GM12878 (cell line): Measurements from ENCODE around the gene ZNF629. TPM values are rescaled to one million over a fixed set of nuclear protein-coding genes. Genes with fewer than 3 reads are reported as not detected.

Source experiments
- ATAC-seq: fragments of 200-7000 bp; cut with Tn5 transposase; 3 replicates; pipeline ENCODE4 v1.9.1; 2020; ENCODE audit warnings: mild to moderate bottlenecking, moderate library complexity
- BruUV-seq: library from RNA; stranded (reverse); fragments of 400-500 nt; replicated peaks from 2 replicates; lab custom pipeline; 2021; lab: Mats Ljungman, UMichigan
- CTCF ChIA-PET: fragments of 300-600 bp; sonication (Branson Sonifier 250); formaldehyde crosslinking; extraction: SDS; loops from one replicate; lab custom pipeline; 2021; ENCODE audit warnings: inconsistent platforms; lab: Yijun Ruan, JAX
- POLR2A ChIA-PET: fragments of 350-600 bp; formaldehyde crosslinking; extraction: SDS; loops from one replicate; lab custom pipeline; 2021; ENCODE audit warnings: inconsistent platforms; lab: Charles Lee
- RAD21 ChIA-PET: fragments of 300-600 bp; sonication (Branson Sonifier 250); formaldehyde crosslinking; loops from one replicate; lab custom pipeline; 2023; ENCODE audit warnings: antibody characterized with exemption; ENCODE audit not compliant: unreplicated experiment; lab: Charles Lee
- SMC1A ChIA-PET: fragments of 300-600 bp; sonication (Branson Sonifier 250); formaldehyde crosslinking; loops from one replicate; lab custom pipeline; 2023; ENCODE audit not compliant: unreplicated experiment, uncharacterized antibody; lab: Charles Lee
- DNase-seq: peaks from one replicate; pipeline ENCODE4 v3.0.0-alpha.2; 2011; ENCODE audit warnings: low read depth, low spot score
- FAIRE-seq: peaks from 3 replicates; lab custom pipeline; 2011; peaks lifted over from hg19 to GRCh38; lab: Jason Lieb, UNC
- H2AFZ ChIP-seq: 2 replicates; pipeline ENCODE4 v1.6.0; 2011; ENCODE audit warnings: low read depth, low read length, control low read depth; ENCODE audit not compliant: control insufficient read depth
- H3K27ac ChIP-seq: 2 replicates; pipeline ENCODE4 v1.5.1; 2011; ENCODE audit warnings: control low read depth; ENCODE audit not compliant: control insufficient read depth, insufficient read depth
- H3K27me3 ChIP-seq, 2 experiments: replicated peaks in 1 of 2; 2 replicates each; pipeline versions ENCODE4 v1.6.0 to v1.6.1; 2011; ENCODE audit warnings: low read length in 1 of 2; ENCODE audit not compliant: control insufficient read depth in 2 of 2, insufficient read depth in 2 of 2
- H3K36me3 ChIP-seq, 2 experiments: 2 replicates each; pipeline ENCODE4 v1.5.1; 2011; ENCODE audit warnings: low read length in 1 of 2; ENCODE audit not compliant: control insufficient read depth in 2 of 2, insufficient read depth in 2 of 2
- H3K4me1 ChIP-seq: 2 replicates; pipeline ENCODE4 v1.6.1; 2011; ENCODE audit warnings: mild to moderate bottlenecking, low read length, moderate library complexity, mixed read lengths; ENCODE audit not compliant: control insufficient read depth, insufficient read depth
- H3K4me2 ChIP-seq: 2 replicates; pipeline ENCODE4 v1.6.0; 2011; ENCODE audit warnings: control low read depth; ENCODE audit not compliant: control insufficient read depth, insufficient read depth
- H3K4me3 ChIP-seq: fragments of 200-600 bp; sonication (generic); 2 replicates; pipeline ENCODE4 v1.5.1; 2016
- H3K79me2 ChIP-seq: 2 replicates; pipeline ENCODE4 v1.6.0; 2011; ENCODE audit warnings: low read length; ENCODE audit not compliant: control insufficient read depth, insufficient read depth
- H3K9ac ChIP-seq: 2 replicates; pipeline ENCODE4 v1.8.0; 2011; ENCODE audit warnings: low read length, control low read depth, mixed read lengths; ENCODE audit not compliant: control insufficient read depth, insufficient read depth
- H3K9me3 ChIP-seq: replicated peaks from 3 replicates; pipeline ENCODE4 v1.5.1; 2011; ENCODE audit warnings: mild to moderate bottlenecking, low read length; ENCODE audit not compliant: control insufficient read depth, insufficient read depth
- H4K20me1 ChIP-seq: 2 replicates; pipeline ENCODE4 v1.6.0; 2011; ENCODE audit not compliant: control insufficient read depth, insufficient read depth
- E2F8 ChIP-seq: fragments of 450-650 bp; IDR thresholded peaks from 2 replicates; pipeline ENCODE4 v1.6.1; 2018; ENCODE audit warnings: mild to moderate bottlenecking, low read depth, moderate library complexity; ENCODE audit not compliant: partially characterized antibody
- EGR1 ChIP-seq, 2 experiments: IDR thresholded peaks; 1 replicate in 1 of 2; 2 replicates in 1 of 2; pipeline ENCODE4 v1.6.1; 2011 to 2012; ENCODE audit warnings: low read depth in 2 of 2, low read length in 2 of 2, borderline replicate concordance in 1 of 2, mild to moderate bottlenecking in 1 of 2, moderate library complexity in 1 of 2
- EP300 ChIP-seq, 2 experiments: fragments of 150-350 bp in 1 of 2; IDR thresholded peaks; 2 replicates each; pipeline ENCODE4 v1.6.1; 2011 to 2012; ENCODE audit warnings: low read depth in 2 of 2, low read length in 2 of 2, borderline replicate concordance in 1 of 2, improper control_type of control experiment in 1 of 2, inconsistent platforms in 1 of 2; ENCODE audit not compliant: control insufficient read depth in 1 of 2
- EZH2 ChIP-seq: IDR thresholded peaks from 2 replicates; pipeline ENCODE4 v1.6.1; 2012; ENCODE audit warnings: low read depth, mild to moderate bottlenecking, control low read depth, inconsistent platforms, low read length, borderline replicate concordance; ENCODE audit not compliant: control insufficient read depth
- HDGF ChIP-seq: fragments of 450-650 bp; IDR thresholded peaks from 2 replicates; pipeline ENCODE4 v1.6.1; 2016; ENCODE audit warnings: antibody characterized with exemption
- HSF1 ChIP-seq: fragments of 150-350 bp; IDR thresholded peaks from 2 replicates; pipeline ENCODE4 v1.6.1; 2014; ENCODE audit warnings: mild to moderate bottlenecking, low read depth, low read length
- IKZF2 ChIP-seq, 2 experiments: fragments of 450-650 bp; IDR thresholded peaks; 2 replicates each; pipeline ENCODE4 v1.6.1; 2017; ENCODE audit warnings: mild to moderate bottlenecking in 2 of 2, moderate library complexity in 2 of 2
- MAX ChIP-seq: IDR thresholded peaks from 2 replicates; pipeline ENCODE4 v1.6.1; 2012; ENCODE audit warnings: low read depth, low read length, improper control_type of control experiment
- MEF2B ChIP-seq: fragments of 450-650 bp; IDR thresholded peaks from 2 replicates; pipeline ENCODE4 v1.6.1; 2018; ENCODE audit warnings: mild to moderate bottlenecking, moderate library complexity; ENCODE audit not compliant: partially characterized antibody, poor library complexity, severe bottlenecking
- MTA2 ChIP-seq: fragments of 450-650 bp; IDR thresholded peaks from 2 replicates; pipeline ENCODE4 v1.6.1; 2016; ENCODE audit warnings: low read depth, mild to moderate bottlenecking, moderate library complexity
- NRF1 ChIP-seq: conservative IDR thresholded peaks from 2 replicates; pipeline ENCODE4 v1.6.1; 2011; ENCODE audit warnings: mild to moderate bottlenecking, low read depth, low read length, improper control_type of control experiment
- SIN3A ChIP-seq: IDR thresholded peaks from 2 replicates; pipeline ENCODE4 v1.6.1; 2012; ENCODE audit warnings: low read depth, low read length, improper control_type of control experiment
- SMC3 ChIP-seq: IDR thresholded peaks from 2 replicates; pipeline ENCODE4 v1.6.1; 2011; ENCODE audit warnings: low read length, improper control_type of control experiment, borderline replicate concordance
- SPI1 ChIP-seq: IDR thresholded peaks from 2 replicates; pipeline ENCODE4 v1.6.1; 2011; ENCODE audit warnings: low read depth, mild to moderate bottlenecking, low read length, moderate library complexity, borderline replicate concordance; ENCODE audit not compliant: insufficient read depth
- TARDBP ChIP-seq: IDR thresholded peaks from 2 replicates; pipeline ENCODE4 v1.6.1; 2016; ENCODE audit warnings: borderline replicate concordance
- USF1 ChIP-seq: IDR thresholded peaks from 2 replicates; pipeline ENCODE4 v1.6.1; 2011; ENCODE audit warnings: borderline replicate concordance, low read depth, mild to moderate bottlenecking, moderate library complexity, mixed read lengths, low read length; ENCODE audit not compliant: insufficient read depth; ENCODE audit errors: extremely low read length
- ZNF274 ChIP-seq: IDR thresholded peaks from one replicate; pipeline ENCODE4 v1.8.0; 2011; ENCODE audit not compliant: insufficient read length, insufficient read depth
- WGBS: methylation state at CpG from one replicate; pipeline ENCODE4 v1.1.6; 2016; ENCODE audit warnings: low lambda C conversion rate; ENCODE audit not compliant: insufficient replicate concordance, insufficient coverage; ENCODE audit errors: missing lambda C conversion rate; 5-methylcytosine and 5-hydroxymethylcytosine counted together
- in situ Hi-C: fragments of 300-500 bp; cut with MboI; formaldehyde crosslinking; loops from 9 replicates; pipeline ENCODE4 v1.14.3; 2018; ENCODE audit warnings: mixed read lengths
- intact Hi-C: fragments of 100-400 bp; cut with micrococcal nuclease; formaldehyde crosslinking; loops from one replicate; pipeline ENCODE4 v1.14.2; 2022; ENCODE audit not compliant: unreplicated experiment
- polyA plus RNA-seq, 11 experiments: library from polyadenylated mRNA; depleted of rRNA in 4 of 11; unstranded in 6 of 11; stranded (reverse) in 5 of 11; fragments of >200 nt; fragmentation: Nextera tagmentation in 4 of 11; fragmentation: Illumina TruSeq in 1 of 11; extraction: Ambion mirVana in 4 of 11; extraction: Trizol in 1 of 11; gene quantifications; 1 replicate in 1 of 11; 2 replicates in 10 of 11; pipeline versions ENCODE4 v1.2.1 to v1.2.3, GENCODE V29; 2011 to 2016; ENCODE audit warnings: inconsistent platforms in 2 of 11, missing spikeins in 2 of 11, low read depth in 1 of 11
- total RNA-seq, 4 experiments: library from RNA; depleted of rRNA in 3 of 4; stranded (reverse); fragments of >200 nt in 3 of 4; fragmentation: Illumina TruSeq in 1 of 4; extraction: Trizol in 1 of 4; gene quantifications; 2 replicates each; pipeline versions ENCODE4 v1.2.1 to v1.2.3, GENCODE V29; 2013 to 2021

ZNF629 gene
- total and polyA plus RNA-seq, 10 of the 15 experiments (the other 5 are each of a cell fraction or from before 2014, with no cell fraction given) = 0.02 to 0.69 (median 0.40) TPM

GRCh38 chr16:30738984-30739951 lies 47.7 kb downstream of the ZNF629 start:
- ChIA-PET RAD21 (no interaction called here), CTCF (no interaction called here)
- H3K4me3 ChIP-seq = no peak overlapping the region
- no peak for DNase-seq
- no peaks in the 10 kb centered on the region for H3K9me3 ChIP-seq
- no peak overlapping the region for H3K27ac ChIP-seq
- no peak overlapping the region for H2AFZ ChIP-seq
- peaks cover 24 to 27% of the 10 kb centered on the region in 2 experiments for H3K36me3 ChIP-seq
- WGBS = 96% methylated on average over 37 of the region's 37 CpGs
- no peak for TF ChIP-seq HDGF
- TF ChIP-seq IKZF2 (IDR thresholded peaks at IDR 0.05) = no peak
- TF ChIP-seq EZH2 = no peak
- TF ChIP-seq EGR1 (IDR thresholded peaks at IDR 0.05; ENCODE audit: borderline replicate concordance in 1 of 2, low read depth in 2 of 2, low read length in 2 of 2) = no peak
- no peak for TF ChIP-seq ZNF274
- TF ChIP-seq E2F8 = no peak
- TF ChIP-seq SIN3A = no peak
- no peak for TF ChIP-seq SMC3
- TF ChIP-seq MEF2B = no peak
- no peak for TF ChIP-seq HSF1
- TF ChIP-seq TARDBP = no peak
- no peak for TF ChIP-seq USF1
- TF ChIP-seq EP300 (IDR thresholded peaks at IDR 0.05; ENCODE audit: borderline replicate concordance in 1 of 2, control insufficient read depth in 1 of 2, low read depth in 2 of 2, low read length in 2 of 2) = no peak
- no peak for TF ChIP-seq SPI1
- no peak for TF ChIP-seq MAX
- no peak for TF ChIP-seq MTA2
- no peak for TF ChIP-seq NRF1
- TF ChIP-seq, all 136 proteins: peak for 0
- intact Hi-C loops (no loop called here), in situ Hi-C loops (no loop called here)
- no peaks in the 10 kb centered on the region for H3K27me3 ChIP-seq
- ATAC-seq (peak; percentile 17; the same call in 2 of the 3 replicates), FAIRE-seq (no peak)
- no peak overlapping the region for H3K4me2 ChIP-seq
- H3K79me2 ChIP-seq = no peaks in the 10 kb centered on the region
- no peaks in the 10 kb centered on the region for H4K20me1 ChIP-seq
- TSS peak; percentile 28 for BruUV-seq
- H3K4me1 ChIP-seq = no peaks in the 10 kb centered on the region
- POLR2A ChIA-PET = interaction anchor here (1.0 kb wide), 1 partner anchor 12 kb away, joined by 3 read pairs; no protein-coding TSS in a partner anchor
- H3K9ac ChIP-seq = no peak overlapping the region
- SMC1A ChIA-PET = no interaction called here
